CD4-positive, alpha-beta T cell treated with Interleukin-4 for 4 hours (primary cell): Measurements from ENCODE around the gene CNDP2.
"Not testable (repeated sequence)": the region's sequence is repeated elsewhere in the genome, so short reads cannot be mapped to it uniquely, and the experiment has no call there.

Experiments used
- DNase-seq: peaks from one replicate; pipeline ENCODE4 v3.0.0-alpha.2; 2020

The CNDP2 gene

GRCh38 chr18:74473976-74474640 is 22.1 kb upstream of the CNDP2 start:
- no peak for DNase-seq

GRCh38 chr18:74476140-74476539 is 20.0 kb upstream of the CNDP2 start:
- no peak for DNase-seq

- no peak for DNase-seq
Measured at GRCh38 chr18:74477771-74478170, 18.4 kb upstream of the CNDP2 start.

DNA sequence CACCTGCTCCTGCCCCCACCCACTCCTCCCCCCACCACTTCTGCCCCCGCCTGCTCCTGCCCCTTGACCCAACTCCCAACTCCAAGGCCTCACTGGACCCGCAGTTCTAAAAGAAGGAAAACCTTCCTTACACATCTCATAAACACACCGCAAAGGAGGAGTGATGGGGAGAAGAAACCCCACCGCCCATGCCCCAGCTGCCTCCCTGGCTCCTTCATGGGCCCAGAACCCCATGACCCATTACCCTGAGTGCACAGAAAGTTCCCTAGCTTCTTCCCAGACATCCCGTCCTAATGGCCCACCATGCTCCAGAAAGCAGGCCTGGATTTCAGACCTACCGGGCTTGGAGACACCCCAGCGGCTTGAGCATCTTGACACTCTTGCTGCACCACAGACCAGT is 17.8 kb upstream of the CNDP2 start:
- no peak for DNase-seq

- no peak for DNase-seq
Measured at GRCh38 chr18:74478880-74479279, 17.3 kb upstream of the CNDP2 start.

DNA sequence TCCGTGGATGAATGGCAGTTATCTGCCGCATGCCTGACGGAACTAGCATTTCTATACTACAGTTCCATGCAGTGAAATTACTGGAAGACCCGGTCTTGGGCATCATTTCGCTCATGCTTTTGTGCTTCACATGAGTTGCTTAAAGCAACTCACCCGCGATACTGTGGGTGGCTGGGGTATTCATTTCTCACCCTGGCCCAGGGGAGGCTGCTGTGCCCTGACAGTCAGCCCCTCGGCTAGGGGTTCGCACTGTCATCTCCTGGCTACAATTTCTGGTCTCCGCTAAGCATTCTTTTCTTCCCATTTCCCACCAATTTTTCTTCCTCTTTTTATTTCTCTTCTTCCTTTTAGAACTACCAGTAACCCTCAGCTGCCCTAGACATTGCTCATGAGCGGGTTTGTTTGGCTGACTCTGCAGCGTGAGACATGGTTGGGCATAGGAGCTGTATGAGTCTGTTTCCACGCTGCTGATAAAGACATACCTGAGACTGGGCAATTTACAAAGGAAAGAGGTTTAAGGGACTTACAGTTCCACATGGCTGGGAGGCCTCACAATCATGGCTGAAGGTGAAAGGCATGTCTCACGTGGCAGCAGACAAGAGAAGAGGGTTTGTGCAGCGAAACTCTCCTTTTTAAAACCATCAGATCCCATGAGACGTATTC is 16.5 kb upstream of the CNDP2 start:
- DNase-seq = no peak

GRCh38 chr18:74480149-74480651 is 16.0 kb upstream of the CNDP2 start:
- DNase-seq = no peak

DNA sequence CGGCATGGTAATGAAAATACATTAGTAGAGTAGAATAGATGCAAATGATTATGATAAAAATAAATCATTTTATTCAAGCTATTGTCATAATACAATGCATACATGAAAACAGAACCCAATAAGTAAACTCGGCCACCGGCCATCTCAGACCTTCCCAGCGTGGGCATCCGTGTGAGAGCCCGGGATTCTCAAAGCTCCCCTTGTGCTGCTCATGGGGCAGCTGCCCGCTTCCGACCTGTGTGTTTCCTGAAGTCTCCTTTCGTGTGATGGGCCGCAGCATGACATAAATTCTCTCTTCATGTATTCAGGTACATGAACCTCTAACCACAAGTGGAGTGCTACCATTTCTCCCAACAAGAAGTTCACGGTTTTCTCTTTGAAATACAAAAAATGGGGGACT is 13.5 kb upstream of the CNDP2 start:
- DNase-seq = no peak

- DNase-seq = no peak
Measured at GRCh38 chr18:74486119-74486849, 9.9 kb upstream of the CNDP2 start.

DNA sequence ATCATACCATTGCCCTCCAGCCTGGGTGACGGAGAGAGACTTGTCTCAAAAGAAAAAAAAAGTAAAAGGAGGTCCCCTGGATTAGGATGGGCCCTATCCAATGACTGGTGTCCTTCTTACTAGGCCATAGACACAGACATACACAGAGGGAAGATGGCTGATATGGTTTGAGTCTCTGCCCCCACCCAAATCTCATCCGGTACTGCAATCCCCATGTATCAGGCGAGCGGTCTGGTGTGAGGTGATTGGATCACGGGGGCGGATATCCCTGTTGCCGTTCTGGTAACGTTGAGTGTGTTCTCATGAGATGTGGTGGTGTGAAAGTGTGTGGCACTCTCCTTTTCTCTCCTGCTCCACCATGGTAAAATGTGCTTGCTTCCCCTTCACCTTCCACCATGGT is 7.8 kb upstream of the CNDP2 start:
- no peak for DNase-seq

GRCh38 chr18:74488864-74489263 is 7.3 kb upstream of the CNDP2 start:
- no peak for DNase-seq

- no peak for DNase-seq
Measured at GRCh38 chr18:74489676-74490075, 6.5 kb upstream of the CNDP2 start.

GRCh38 chr18:74492259-74492658 is 3.9 kb upstream of the CNDP2 start:
- DNase-seq = no peak

GRCh38 chr18:74493689-74494088 is 2.5 kb upstream of the CNDP2 start:
- peak; percentile 75 for DNase-seq

GRCh38 chr18:74494514-74494913 is 1.6 kb upstream of the CNDP2 start:
- no peak for DNase-seq

- peak; percentile 14 for DNase-seq
Measured at GRCh38 chr18:74496508-74497323, 553 bp downstream of the CNDP2 start.

DNA sequence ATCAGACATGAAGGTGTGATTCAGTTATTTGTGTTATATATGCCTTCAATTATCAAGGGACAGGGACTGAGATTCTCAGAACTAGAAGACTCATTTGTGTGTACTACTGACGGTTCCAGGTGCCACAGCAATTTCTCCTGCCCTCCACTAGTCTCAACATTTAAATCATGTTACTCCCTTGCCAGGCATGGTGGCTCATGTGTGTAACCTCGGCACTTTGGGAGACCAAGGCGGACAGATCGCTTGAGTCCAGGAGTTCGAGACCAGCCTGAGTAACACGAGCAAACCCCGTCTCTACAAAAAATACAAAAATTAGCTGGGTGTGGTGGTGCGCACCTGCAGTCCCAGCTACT is 1.1 kb downstream of the CNDP2 start:
- DNase-seq = no peak

GRCh38 chr18:74497778-74498177 is 1.6 kb downstream of the CNDP2 start:
- DNase-seq = no peak

- peak; percentile 80 for DNase-seq
Measured at GRCh38 chr18:74498712-74499627, 2.8 kb downstream of the CNDP2 start.

DNA sequence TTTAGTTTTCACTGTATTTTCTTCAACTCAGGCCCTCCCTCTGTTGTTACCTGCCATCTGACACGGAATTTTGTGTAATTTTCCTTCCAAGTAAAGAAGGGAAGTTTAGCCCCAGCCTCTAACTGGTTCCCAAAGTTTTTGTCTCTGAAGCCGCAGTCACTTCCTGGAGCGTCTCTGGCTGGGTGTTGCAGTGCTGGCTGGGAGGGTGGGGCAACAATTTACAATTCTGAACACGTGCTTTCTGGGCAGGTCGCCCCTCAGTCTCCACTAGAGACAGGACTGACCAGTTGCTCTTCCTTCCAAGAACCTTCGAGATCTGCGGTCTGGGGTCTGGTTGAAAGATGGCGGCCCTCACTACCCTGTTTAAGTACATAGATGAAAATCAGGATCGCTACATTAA is 3.5 kb downstream of the CNDP2 start:
- peak; percentile 44 for DNase-seq

- no peak for DNase-seq
Measured at GRCh38 chr18:74500372-74500771, 4.2 kb downstream of the CNDP2 start.

DNA sequence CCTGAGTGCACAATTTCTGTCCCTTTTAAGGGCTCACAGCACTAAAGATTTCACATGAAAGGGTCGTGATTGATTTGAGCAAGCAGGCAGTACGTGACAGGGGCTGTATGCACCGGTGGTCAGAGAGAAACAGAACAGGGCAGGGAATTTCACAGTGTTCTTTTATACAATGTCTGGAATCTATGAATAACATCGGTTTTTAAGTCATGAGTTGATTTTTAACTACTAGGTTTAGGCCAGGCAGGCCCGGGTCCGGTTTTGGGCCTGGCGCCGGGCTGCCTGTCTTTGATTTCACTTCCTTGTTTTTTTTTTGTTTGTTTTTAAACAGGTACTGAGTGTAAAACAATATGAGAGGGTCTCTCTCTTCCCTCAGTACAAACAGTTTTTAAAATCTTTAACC is 4.6 kb downstream of the CNDP2 start:
- not testable (repeated sequence) for DNase-seq
